ENCODE data around the gene PDGFRB. TPM values are rescaled to one million over a fixed set of nuclear protein-coding genes. Genes with fewer than 3 reads are reported as not detected.

The PDGFRB gene
- polyA plus RNA-seq, 2 of the 4 experiments (the other 2 are of a cell fraction) = 0.22 TPM

DNA sequence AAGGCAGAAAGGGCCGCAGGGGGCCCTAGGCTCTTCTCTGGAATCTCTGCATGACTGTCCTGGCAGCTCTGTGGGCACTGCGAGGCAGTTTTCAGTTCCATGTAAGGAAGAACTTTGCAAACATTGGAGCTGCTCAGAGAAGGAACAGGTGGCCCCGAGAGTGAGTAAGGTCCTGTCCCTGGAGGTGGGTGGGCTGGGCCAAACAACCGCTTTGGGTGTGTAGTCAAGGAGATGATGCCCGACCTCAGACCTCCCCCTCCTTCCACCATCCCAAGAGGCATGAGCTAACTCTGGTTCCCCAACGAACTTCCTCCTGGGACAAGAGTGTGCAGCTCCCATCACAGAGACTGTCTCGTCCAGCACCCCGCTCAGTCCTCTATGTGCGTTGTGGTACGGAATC, 89.8 kb downstream of the PDGFRB start:
- peak in 1 of 2 experiments; percentile 5; a peak in 1 of 6 replicates for ATAC-seq
- FAIRE-seq = no peak
- 57% methylated on average over 10 of the region's 10 CpGs for WGBS (ENCODE audit: missing lambda C conversion rate)
- Histone ChIP-seq H3K4me3 (no peak overlapping the region), H3K9me3 (no peaks in the 10 kb centered on the region), H3K4me2 (no peak overlapping the region), H3K4me1 (0 out of 3 replicates have a peak, but pooled peaks cover 4% of the 10 kb centered on the region), H3K27ac (no peak overlapping the region)
- TF ChIP-seq CBX2 (IDR thresholded peaks at IDR 0.05; ENCODE audit: borderline replicate concordance, low read depth) = no peak
- no peak for TF ChIP-seq GATA3 (IDR thresholded peaks at IDR 0.05; ENCODE audit: borderline replicate concordance)
- TF ChIP-seq POLR2AphosphoS2 (conservative IDR thresholded peaks at IDR 0.05; ENCODE audit: low read length) = no peak
- no peak for TF ChIP-seq MAZ (IDR thresholded peaks at IDR 0.05; ENCODE audit: borderline replicate concordance, low read depth, low read length)
- TF ChIP-seq, protein P1, sequence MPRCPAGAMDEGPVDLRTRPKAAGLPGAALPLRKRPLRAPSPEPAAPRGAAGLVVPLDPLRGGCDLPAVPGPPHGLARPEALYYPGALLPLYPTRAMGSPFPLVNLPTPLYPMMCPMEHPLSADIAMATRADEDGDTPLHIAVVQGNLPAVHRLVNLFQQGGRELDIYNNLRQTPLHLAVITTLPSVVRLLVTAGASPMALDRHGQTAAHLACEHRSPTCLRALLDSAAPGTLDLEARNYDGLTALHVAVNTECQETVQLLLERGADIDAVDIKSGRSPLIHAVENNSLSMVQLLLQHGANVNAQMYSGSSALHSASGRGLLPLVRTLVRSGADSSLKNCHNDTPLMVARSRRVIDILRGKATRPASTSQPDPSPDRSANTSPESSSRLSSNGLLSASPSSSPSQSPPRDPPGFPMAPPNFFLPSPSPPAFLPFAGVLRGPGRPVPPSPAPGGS (IDR thresholded peaks at IDR 0.05) = no peak
- TF ChIP-seq ZFP36 (IDR thresholded peaks at IDR 0.05; ENCODE audit: borderline replicate concordance, partially characterized antibody) = no peak
- TF ChIP-seq NFE2L2 (conservative IDR thresholded peaks at IDR 0.05; ENCODE audit: low read length) = no peak
- no peak for TF ChIP-seq RFX5 (IDR thresholded peaks at IDR 0.05)
- TF ChIP-seq MYC (IDR thresholded peaks at IDR 0.05; ENCODE audit: borderline replicate concordance, low read length) = no peak
- TF ChIP-seq, protein P2, sequence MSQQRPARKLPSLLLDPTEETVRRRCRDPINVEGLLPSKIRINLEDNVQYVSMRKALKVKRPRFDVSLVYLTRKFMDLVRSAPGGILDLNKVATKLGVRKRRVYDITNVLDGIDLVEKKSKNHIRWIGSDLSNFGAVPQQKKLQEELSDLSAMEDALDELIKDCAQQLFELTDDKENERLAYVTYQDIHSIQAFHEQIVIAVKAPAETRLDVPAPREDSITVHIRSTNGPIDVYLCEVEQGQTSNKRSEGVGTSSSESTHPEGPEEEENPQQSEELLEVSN (IDR thresholded peaks at IDR 0.05; ENCODE audit: borderline replicate concordance, low read depth) = no peak
- no peak for TF ChIP-seq TP53 (CRISPR knock-in tag; IDR thresholded peaks at IDR 0.05)
- no peak for TF ChIP-seq CEBPB (IDR thresholded peaks at IDR 0.05)
- TF ChIP-seq REST (IDR thresholded peaks at IDR 0.05) = no peak
- ChIA-PET CTCF (interaction anchor here (1.2 to 2.2 kb wide), 2 partner anchors 12 to 153 kb away, joined by 5 to 7 read pairs; no protein-coding TSS in a partner anchor), POLR2A (interaction anchor here (1.5 kb wide), 1 partner anchor 29 kb away, joined by 3 read pairs; no protein-coding TSS in a partner anchor)
- no peak for DNase-seq (ENCODE audit: low read depth in 1 of 2, low spot score in 1 of 2)

- DNase-seq (ENCODE audit: low read depth in 1 of 2, low spot score in 1 of 2) (no peak), FAIRE-seq (no peak), ATAC-seq (peak in 1 of 2 experiments; percentile 10; a peak in 2 of 6 replicates)
- CTCF ChIA-PET = interaction anchor here (1.2 to 2.2 kb wide), 2 partner anchors 12 to 153 kb away, joined by 5 to 7 read pairs; no protein-coding TSS in a partner anchor
- WGBS (ENCODE audit: missing lambda C conversion rate) = 68% methylated on average over 6 of the region's 6 CpGs
- H3K27ac ChIP-seq = no peak overlapping the region
- H3K9me3 ChIP-seq = no peaks in the 10 kb centered on the region
- no peak for TF ChIP-seq GATA3 (IDR thresholded peaks at IDR 0.05; ENCODE audit: borderline replicate concordance)
- no peak for TF ChIP-seq KDM5A (IDR thresholded peaks at IDR 0.05)
- no peak for TF ChIP-seq NPAS2 (CRISPR knock-in tag; IDR thresholded peaks at IDR 0.05; ENCODE audit: borderline replicate concordance)
- TF ChIP-seq HES2 (IDR thresholded peaks at IDR 0.05) = no peak
- no peak for TF ChIP-seq NR3C1 (IDR thresholded peaks at IDR 0.05)
- no peak for TF ChIP-seq ZSCAN20 (CRISPR knock-in tag; IDR thresholded peaks at IDR 0.05)
- TF ChIP-seq KDM1A (IDR thresholded peaks at IDR 0.05; ENCODE audit: low read depth) = no peak
- TF ChIP-seq BHLHE40 (IDR thresholded peaks at IDR 0.05; ENCODE audit: low read depth, low read length) = no peak
- POLR2A ChIA-PET = no interaction called here
- no peak overlapping the region for H3K4me2 ChIP-seq
- H3K4me3 ChIP-seq = no peak overlapping the region
- H3K4me1 ChIP-seq = 0 out of 3 replicates have a peak, but pooled peaks cover 4% of the 10 kb centered on the region
These were observed 90.3 kb downstream of the PDGFRB start for GRCh38 chr5:150065346-150065745.

Data from A549 (cell line).